ENCODE data around the gene WNK1.

Gene WNK1

DNA sequence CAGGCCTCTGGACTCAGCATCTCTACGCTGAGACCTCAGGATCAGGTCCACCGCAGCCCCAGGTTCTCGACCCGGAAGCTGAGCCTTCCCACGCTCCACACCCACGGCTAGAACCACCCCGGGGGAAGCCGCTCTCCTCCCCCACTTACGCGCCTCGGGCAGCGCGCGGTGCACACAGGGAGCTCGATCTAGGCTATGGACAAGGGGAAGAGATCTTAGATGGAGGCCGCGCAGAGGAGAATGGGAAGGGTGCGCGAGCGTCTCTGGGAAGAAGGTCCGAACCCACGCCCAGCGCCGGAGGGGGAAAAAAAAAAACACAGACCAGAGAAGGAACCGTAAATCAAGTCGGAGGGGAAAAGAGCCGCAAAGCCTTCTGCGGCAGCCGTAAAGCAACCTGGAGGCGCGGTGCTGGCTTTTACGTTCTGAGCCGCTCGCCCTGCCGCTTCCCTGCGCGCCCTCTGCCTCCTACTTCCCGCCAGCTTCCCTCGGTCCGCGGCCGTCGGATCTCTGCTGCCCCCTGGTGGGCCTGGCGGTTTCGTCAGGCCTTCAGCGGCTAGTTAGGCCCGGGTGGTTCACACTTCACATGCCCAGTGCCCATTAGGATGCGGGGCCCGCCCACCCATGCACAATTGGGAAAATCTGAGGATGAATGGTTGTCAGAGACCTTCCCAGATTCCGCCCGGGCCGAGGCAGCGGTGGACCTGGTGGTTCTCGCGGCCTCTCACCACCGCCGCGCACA, 197.2 kb downstream of the WNK1 start, which contains the start of gene RAD52:
TSS of gene RAD52 (minus strand) at position 242 of the 739 bp plus-strand sequence. CDS start 16,636 bp downstream, outside the sequence.
- peak; percentile 94 to 97 (median 97) for DNase-seq (ENCODE audit: low read depth in 3 of 3)

DNA sequence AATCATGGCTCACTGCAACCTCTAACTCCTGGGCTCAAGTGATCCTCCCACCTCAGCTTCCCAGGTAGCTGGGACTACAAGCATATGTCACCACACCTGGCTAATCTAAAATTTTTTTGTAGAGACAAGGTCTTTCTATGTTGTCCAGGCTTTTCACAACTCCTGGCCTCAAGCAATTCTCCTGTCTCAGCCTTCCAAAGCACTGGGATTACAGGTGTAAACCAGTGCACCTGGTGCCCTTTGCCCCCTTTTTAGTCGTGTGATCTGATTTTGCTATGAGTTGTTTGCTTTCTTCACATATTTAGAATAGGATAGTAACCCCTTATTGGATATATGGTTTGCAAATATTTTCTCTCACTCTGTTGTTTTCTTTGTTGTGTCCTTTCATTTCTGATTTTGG, 198.8 kb downstream of the WNK1 start:
- no peak for DNase-seq (ENCODE audit: low read depth in 3 of 3)

DNA sequence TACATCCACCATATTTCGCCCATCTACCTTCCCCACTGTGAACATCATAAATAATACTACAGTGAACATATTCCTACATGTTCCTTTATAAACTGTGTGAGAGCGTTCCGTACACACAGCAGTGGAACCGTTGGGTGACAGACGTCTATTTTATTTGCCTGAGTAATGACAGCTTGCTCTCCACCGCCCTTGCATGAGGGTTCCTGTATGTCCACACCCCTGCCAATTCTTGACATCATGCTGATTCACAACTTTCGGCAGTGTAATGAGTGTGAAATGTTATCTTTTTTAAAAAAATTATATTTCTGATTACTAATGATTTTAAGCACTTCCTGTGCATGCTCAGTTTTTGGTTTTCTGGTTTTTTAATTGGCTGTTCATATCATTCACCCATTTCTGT, 201.4 kb downstream of the WNK1 start:
- no peak for DNase-seq (ENCODE audit: low read depth in 3 of 3)

DNA sequence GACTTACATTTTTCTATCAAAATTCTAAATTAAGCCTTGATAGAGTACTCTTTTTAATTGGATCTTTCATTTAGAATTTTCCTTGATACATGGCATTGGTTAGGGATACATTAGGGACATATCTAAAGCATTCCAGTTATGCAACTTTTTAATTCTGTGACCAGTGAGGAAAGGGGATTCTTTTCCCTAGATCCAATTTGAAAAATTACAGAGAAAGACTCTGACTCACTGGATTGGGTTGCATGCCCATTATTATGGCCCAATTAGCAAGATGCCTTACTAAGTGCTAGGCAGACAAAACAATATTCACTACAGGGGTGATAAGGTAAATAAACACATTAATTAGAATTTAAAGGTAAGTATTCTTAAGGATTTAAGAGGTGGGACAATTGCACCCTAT, 202.4 kb downstream of the WNK1 start:
- no peak for DNase-seq (ENCODE audit: low read depth in 3 of 3)

DNA sequence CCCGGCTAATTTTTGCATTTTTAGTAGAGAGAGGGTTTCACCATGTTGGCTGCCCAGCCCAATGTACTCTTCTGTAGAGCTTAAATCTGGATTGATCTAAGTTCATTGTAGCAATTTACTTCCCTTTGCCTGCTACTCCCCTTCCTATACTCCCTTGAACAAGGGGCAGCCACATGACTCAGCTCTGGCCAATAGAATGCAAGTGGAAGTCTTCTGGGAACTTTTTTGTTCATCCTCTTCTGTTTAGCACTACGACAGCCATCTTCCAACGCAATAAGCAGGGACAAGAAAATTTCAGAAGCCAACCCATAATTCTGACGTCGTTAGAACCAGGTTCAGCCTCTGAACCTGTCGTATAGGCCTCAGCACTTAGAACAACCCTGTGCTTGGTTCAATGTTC, 203.6 kb downstream of the WNK1 start:
- DNase-seq (ENCODE audit: low read depth in 3 of 3) = no peak

DNA sequence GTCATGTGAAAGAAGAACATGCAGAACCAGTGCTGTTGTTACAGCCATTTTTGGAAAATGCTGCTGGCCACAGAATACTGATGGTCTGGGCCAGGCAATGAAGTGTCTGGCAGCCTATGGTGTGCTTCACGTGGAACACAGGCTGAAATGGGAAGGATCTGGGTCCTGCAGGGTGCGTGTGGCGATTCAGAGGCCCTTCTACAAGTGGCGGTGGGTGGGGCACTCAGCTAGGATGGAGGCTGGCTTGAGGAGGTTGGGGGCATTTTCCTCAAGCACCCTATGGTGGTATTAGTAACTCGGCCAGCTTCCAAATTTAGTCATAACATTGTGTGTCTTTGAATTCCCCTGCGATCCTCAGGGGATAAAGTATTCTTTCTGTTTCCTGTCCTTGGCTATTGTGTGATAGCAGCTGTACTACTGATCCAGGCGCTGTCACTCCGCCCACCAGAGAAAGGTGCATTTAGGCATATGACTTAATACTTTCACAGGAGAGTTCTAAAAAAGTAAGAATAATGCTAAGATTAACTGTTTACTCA, 206.3 kb downstream of the WNK1 start:
- no peak for DNase-seq (ENCODE audit: low read depth in 3 of 3)

All from stimulated activated CD4-positive, alpha-beta T cell treated with anti-CD3 and anti-CD28 coated beads, TNF-alpha, amount 100 ng/mL, for 24 hours (primary cell).